Ureter (tissue), 1 donor: ENCODE data around the gene TSC22D2. TPM values are rescaled to one million over a fixed set of nuclear protein-coding genes. Genes with fewer than 3 reads are reported as not detected.

Experiments
- DNase-seq: peaks from one replicate; pipeline ENCODE4 v3.0.0-alpha.2; 2020; ENCODE audit warnings: low spot score
- total RNA-seq: library from RNA; stranded (reverse); gene quantifications from one replicate; pipeline ENCODE4 v1.2.4, GENCODE V29; 2023
- donor health status: DM: yes; HTN: yes; CAD: no.

TSC22D2 gene
- total RNA-seq, 1 donor from 2014 or later: 57.9 TPM

DNA sequence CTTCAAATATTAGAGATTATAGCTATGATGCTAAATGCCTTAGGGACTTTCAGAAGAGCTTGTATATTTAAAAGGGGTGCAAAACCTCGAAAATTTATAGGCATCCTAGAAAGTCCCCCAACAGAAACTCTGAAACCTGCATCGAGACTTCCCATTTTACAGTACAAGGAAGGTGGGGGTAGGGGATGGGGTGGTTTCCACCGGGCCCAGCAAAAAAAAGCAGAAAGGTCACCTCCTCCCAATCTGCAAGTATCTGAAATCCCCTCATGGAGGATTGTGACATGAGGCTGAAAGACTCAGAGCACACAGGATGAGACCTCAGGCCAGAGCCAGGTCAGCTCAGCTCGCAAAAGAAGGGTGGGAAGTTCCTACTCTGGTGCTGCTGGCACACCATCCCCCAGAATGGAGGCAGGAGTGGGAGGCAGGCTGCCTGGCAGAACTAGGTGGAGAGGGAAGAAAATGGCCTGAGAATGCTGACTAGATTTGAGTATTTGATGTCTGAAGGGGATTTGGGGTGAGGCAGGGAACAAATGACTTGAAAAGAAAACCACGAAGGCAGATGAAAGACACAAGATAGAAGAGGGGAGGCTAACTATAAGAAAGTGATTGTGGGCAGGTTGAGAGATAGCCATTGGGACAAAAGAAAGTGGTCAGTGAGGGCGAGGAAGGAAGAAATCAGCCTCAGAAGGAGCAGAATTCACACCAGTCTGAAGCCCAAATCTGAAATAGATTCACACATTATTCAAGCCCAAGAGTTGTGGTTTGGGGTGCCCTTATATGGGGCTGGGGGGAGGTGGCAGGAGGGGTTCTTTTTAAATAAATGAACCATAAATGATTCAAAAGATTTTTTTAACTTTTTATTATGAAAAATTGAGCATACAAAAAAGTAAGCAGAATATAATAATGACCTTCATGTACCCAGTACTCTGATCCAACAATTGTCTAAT, 22.5 kb upstream of the TSC22D2 start:
- no peak for DNase-seq

DNA sequence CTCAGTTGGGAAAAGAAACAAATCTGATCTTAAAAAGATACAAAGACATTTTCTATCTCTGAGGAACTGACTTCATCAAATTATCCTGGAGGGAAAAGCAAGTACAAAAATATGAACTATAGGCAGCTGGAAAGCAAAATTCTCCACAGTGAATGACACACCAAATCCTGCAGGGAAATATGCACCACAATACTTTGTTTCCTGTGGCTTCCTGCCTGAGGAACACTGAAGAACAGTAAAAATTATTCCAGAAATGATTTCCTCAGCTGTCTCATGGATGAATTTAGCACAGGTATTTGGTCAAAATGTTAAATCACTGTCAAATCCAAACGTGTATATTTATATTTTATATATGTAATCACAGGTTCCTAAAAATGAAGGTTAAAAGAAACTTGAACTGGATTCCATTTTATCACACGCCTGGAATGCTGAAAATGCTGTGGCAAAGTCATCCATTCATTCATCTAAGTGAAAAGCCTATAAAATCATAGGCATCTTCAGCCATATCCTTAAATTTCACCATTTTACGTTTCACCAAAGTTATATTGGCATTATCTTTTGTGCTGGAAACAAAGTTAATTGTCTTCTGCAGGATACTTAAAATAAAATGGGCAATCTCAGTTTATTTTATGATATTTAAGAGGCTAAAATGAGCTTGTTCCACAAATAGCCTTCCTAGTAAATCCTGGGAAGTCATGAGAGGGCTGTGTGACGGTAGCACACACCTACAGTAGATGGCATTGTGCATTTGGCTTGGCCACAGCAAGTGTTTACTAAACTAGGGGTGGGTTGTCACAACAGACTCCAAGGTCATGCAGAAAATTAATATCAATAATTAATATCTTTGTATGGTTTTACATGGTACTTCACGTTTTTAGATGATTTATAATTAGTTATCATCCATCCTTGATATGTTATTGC, 19.3 kb upstream of the TSC22D2 start:
- DNase-seq: no peak

DNA sequence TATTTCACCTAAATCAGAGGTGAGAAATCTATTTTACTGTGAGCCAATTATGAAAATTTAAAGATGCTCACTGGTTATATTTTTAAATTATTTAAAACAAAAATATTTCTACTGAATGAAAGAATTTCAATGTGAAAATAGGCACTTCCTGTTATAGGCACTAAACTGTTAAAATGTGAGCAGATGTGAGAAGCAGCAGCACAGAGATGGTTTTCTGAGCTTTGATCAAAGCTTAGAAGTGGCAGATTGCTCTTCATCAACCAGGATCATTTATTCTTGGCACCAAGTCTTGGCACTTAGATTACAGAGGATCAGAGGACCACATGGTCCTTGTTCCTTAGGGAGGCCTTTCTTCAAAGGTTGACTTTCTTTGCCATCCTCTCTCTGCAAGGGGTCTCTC, 18.0 kb upstream of the TSC22D2 start:
- DNase-seq: no peak

- no peak for DNase-seq
Measured at GRCh38 chr3:150391161-150391560, 16.9 kb upstream of the TSC22D2 start.

GRCh38 chr3:150393745-150394144, 14.4 kb upstream of the TSC22D2 start:
- DNase-seq: no peak

- no peak for DNase-seq
Measured at GRCh38 chr3:150394606-150395005, 13.5 kb upstream of the TSC22D2 start.

GRCh38 chr3:150396491-150396890, 11.6 kb upstream of the TSC22D2 start:
- no peak for DNase-seq

DNA sequence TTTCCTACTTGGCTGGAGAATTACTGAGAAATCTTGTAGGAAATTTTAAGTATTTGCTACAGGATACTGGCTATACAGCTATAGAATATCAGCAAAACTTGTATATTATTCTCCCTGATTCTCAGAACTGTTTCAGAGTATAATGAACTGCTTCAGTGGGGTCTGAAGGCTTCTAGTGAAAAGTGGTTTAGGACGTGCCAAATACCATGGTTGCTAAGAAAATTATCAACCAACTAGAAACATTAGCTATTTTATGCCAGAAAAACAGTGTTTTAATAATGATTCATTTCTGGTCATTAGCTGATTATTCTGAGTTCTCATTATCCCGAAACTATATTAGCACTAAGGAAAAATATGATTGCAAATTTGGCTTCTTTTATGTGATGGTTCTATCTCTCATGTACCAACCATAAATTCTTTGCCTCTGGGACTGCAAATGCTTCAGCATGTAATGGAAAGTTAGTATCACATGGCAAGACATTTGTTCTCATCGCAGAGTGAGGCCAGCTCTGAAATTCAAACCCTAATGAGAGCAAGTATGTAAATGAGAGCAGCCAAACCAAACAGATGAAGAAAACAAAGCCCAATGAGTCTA, 11.0 kb upstream of the TSC22D2 start:
- no peak for DNase-seq

- no peak for DNase-seq
Measured at GRCh38 chr3:150399060-150399459, 9.0 kb upstream of the TSC22D2 start.

GRCh38 chr3:150401285-150401684, 6.8 kb upstream of the TSC22D2 start:
- no peak for DNase-seq

DNA sequence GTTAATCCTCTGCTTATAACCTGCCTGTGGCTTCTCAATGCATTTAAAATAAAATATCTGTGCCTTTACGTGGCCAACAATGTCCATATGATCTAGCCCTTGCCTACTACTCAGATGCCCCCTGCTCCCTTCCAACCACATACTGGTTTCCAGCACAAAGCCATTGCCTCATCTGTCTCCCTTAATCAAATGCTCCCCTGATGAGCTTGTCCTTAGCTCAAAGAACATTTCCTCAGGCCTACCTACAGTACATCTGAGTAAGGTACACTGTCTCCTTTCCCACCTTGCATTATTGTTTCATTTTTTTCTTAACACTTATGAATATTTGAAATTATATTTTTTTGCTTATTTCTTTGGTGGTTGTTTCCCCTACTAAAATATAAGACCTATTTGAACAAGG, 5.9 kb upstream of the TSC22D2 start:
- DNase-seq: no peak

GRCh38 chr3:150404023-150404422, 4.1 kb upstream of the TSC22D2 start:
- DNase-seq: no peak

DNA sequence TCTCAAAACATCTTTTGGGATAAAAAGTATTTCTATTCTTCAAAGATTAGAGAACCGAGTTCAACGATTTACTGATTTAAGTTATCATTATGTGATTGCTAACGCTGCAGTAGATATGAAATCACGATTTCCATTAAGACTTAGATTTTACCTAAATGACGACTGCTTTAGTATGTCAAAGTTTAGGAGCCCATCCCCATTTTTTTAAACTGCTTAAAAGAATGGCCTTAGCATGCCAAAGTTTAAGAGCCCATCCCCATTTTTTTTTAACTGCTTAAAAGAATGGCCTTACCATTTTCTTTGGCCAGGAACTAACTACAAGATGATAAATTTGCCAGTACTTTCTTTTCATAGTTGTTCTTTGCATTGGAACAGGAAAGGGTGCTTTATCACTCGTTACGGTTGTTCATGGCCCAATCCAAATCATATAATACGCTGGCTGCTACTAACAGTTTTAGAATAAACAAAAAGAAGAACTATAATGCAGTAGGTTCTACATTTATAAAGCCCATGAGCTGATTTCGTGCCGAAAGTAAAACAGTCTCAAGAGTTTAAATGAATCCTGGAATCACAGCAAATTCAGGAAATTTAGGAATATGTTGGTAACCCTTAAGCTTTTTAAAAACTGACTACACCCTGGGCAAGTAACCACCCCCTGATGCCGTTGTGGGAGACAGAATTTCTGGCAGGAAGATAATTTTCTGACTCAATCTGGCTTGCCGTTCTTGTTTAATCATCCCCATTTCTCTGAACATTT, 869 bp upstream of the TSC22D2 start:
- no peak for DNase-seq

- no peak for DNase-seq
Measured at GRCh38 chr3:150407808-150408220, 284 bp upstream of the TSC22D2 start.

GRCh38 chr3:150409125-150409511, 1.0 kb downstream of the TSC22D2 start:
- DNase-seq: no peak

DNA sequence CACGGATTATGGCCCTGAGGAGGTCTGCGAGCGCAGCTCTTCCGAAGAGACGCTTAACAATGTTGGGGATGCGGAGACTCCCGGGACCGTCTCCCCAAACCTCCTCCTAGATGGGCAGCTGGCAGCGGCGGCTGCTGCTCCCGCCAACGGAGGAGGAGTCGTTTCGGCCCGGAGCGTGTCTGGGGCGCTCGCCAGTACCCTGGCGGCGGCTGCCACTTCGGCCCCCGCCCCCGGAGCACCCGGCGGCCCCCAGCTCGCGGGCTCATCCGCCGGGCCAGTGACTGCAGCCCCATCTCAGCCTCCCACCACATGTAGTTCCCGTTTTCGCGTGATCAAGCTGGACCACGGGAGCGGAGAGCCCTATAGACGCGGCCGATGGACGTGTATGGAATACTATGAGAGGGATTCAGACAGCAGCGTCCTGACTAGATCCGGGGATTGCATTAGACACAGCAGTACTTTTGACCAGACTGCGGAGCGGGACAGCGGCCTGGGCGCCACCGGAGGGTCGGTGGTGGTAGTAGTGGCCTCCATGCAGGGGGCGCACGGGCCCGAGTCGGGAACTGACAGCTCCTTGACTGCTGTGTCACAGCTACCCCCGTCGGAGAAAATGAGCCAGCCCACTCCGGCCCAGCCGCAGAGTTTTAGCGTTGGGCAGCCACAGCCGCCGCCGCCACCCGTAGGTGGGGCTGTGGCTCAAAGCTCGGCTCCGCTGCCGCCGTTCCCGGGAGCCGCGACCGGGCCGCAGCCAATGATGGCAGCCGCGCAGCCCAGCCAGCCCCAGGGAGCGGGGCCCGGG, 1.6 kb downstream of the TSC22D2 start:
- peak; percentile 84 for DNase-seq

GRCh38 chr3:150410311-150411105, 2.4 kb downstream of the TSC22D2 start:
- peak; percentile 53 for DNase-seq

DNA sequence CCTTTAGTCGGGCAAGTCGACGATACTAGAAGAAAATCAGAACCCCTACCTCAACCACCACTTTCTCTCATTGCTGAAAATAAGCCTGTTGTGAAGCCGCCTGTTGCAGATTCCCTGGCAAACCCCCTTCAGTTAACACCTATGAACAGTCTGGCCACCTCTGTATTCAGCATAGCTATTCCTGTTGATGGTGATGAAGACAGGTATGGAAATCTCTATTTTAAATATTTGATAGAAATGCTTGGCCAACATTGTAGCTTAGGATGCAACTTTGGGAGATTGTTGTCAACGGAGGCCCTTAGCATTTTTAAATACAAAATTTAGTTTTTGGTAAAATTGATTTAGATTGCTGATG, 3.0 kb downstream of the TSC22D2 start:
- no peak for DNase-seq

DNA sequence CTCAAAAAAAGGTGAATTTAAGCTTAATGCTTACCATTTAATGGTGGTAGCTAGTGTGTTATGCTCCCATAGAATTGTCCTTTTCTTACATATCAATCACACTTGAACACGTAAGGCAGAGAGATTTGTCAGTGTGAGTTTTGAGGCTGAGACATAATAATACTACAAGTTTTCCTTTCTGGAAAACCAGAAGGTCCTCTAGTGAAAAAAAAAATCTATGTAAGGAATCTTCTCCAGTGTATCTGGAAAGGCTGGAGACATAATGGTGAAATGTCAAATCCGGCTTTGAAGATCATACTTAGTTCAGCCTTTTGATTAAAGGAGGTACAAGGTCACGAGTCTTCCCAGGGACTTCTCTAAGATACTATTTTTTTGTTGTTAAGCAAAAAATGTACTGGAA, 3.4 kb downstream of the TSC22D2 start:
- no peak for DNase-seq

DNA sequence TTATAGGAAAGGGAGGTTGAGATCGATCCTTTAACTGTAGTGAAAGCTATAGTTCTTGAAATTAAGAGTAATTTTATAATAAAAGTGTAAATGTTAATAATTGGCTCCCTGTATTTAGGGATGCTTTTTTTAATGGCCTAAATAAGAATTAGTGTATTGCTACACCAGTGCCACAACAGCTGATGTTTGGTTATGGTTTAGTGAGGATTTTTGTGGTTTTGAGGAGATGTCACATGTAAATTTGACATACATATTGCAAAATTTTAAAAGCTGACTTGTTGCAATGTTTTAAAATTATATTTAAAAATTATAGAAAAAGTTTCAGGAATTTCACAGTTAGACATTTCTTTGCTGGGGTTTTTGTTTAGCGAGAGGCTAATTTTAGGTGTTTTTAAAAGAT, 3.9 kb downstream of the TSC22D2 start:
- DNase-seq: no peak
